SK-N-SH (cell line): ENCODE measurements around the gene PNKP.

Experiments used
- ELF1 ChIP-seq: IDR thresholded peaks from 2 replicates; pipeline ENCODE4 v1.4.0; 2012
- EZH2phosphoT487 ChIP-seq: fragments of 200-600 bp; sonication (generic); IDR thresholded peaks from 2 replicates; pipeline ENCODE4 v1.6.1; 2017; ENCODE audit warnings: low read depth, mixed run types, mild to moderate bottlenecking, antibody characterized with exemption, moderate library complexity, borderline replicate concordance
- FOXJ3 ChIP-seq: sonication (generic); formaldehyde crosslinking; IDR thresholded peaks from 2 replicates; pipeline ENCODE4 v1.5.1; 2020; ENCODE audit warnings: mild to moderate bottlenecking, missing genetic modification reagents
- JUND ChIP-seq: IDR thresholded peaks from 2 replicates; pipeline ENCODE4 v1.4.0; 2012
- POLR2AphosphoS5 ChIP-seq: IDR thresholded peaks from 2 replicates; pipeline ENCODE4 v1.6.1; 2012; ENCODE audit warnings: low read depth, low read length
- RFX5 ChIP-seq: IDR thresholded peaks from 2 replicates; pipeline ENCODE4 v1.6.1; 2012; ENCODE audit warnings: mild to moderate bottlenecking, improper control_type of control experiment, low read length
- TF ChIP-seq, protein P1 (sequence below): fragments of 200-600 bp; sonication (generic); IDR thresholded peaks from 2 replicates; pipeline ENCODE4 v1.6.1; 2017; ENCODE audit warnings: antibody characterized with exemption, mild to moderate bottlenecking, moderate library complexity

DNA sequence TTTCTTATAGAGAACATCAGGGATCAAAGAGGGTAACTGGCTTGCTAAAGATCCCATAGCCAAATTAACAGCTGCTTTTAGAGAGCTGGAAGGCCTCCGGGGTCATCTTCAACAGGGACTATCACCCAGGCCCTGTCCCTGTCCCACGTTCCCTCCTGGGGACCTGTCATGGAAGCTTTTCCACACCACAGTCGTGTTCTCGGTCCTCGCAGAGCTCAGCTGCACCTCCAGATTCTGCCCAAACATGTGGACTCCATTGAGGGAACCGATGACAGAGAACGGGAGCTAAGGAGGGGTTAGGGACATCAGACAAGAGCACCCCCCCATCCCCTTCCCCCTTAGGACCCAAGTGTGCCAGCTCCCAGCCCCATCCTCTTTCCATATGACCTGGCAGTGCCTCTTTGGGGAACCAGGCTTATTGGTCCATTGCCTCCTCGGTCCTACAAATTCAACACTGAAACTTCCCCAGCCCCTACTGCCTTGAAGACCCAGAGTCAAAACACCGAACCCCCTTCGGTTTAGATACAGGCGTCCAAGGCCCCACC lies 54.9 kb downstream of the PNKP start:
- TF ChIP-seq FOXJ3 (CRISPR knock-in tag): no peak
- TF ChIP-seq JUND: no peak
- TF ChIP-seq RFX5: no peak
- TF ChIP-seq ELF1: no peak
- TF ChIP-seq, protein P1, sequence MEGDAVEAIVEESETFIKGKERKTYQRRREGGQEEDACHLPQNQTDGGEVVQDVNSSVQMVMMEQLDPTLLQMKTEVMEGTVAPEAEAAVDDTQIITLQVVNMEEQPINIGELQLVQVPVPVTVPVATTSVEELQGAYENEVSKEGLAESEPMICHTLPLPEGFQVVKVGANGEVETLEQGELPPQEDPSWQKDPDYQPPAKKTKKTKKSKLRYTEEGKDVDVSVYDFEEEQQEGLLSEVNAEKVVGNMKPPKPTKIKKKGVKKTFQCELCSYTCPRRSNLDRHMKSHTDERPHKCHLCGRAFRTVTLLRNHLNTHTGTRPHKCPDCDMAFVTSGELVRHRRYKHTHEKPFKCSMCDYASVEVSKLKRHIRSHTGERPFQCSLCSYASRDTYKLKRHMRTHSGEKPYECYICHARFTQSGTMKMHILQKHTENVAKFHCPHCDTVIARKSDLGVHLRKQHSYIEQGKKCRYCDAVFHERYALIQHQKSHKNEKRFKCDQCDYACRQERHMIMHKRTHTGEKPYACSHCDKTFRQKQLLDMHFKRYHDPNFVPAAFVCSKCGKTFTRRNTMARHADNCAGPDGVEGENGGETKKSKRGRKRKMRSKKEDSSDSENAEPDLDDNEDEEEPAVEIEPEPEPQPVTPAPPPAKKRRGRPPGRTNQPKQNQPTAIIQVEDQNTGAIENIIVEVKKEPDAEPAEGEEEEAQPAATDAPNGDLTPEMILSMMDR: no peak
- no peak for TF ChIP-seq EZH2phosphoT487
- no peak for TF ChIP-seq POLR2AphosphoS5
